Large intestine (tissue), 3 donors: ENCODE measurements around the gene SOWAHB. TPM values are rescaled to one million over a fixed set of nuclear protein-coding genes. Genes with fewer than 3 reads are reported as not detected.
A peak's percentile ranks its signal among the peaks of the same experiment; 100 is the strongest.
"Not testable (repeated sequence)": the region's sequence is repeated elsewhere in the genome, so short reads cannot be mapped to it uniquely, and the experiment has no call there.

Source experiments
- DNase-seq, 2 donors: peaks; one replicate each; pipeline versions ENCODE4 v3.0.0 to v3.0.0-alpha.2; 2013
- H3K27ac ChIP-seq: one replicate; pipeline ENCODE4 v1.5.1; 2013; ENCODE audit warnings: low read length
- H3K27me3 ChIP-seq: 2 replicates; pipeline ENCODE4 v1.6.1; 2013; ENCODE audit warnings: low read length; ENCODE audit not compliant: control insufficient read depth, insufficient read depth
- H3K36me3 ChIP-seq: 2 replicates; pipeline ENCODE4 v1.6.1; 2013; ENCODE audit warnings: low read length; ENCODE audit not compliant: control insufficient read depth, insufficient read depth
- H3K4me1 ChIP-seq: one replicate; pipeline ENCODE4 v1.6.1; 2013; ENCODE audit warnings: low read length; ENCODE audit not compliant: control insufficient read depth, insufficient read depth
- H3K4me3 ChIP-seq: one replicate; pipeline ENCODE4 v1.5.1; 2013; ENCODE audit warnings: low read length
- H3K9me3 ChIP-seq: one replicate; pipeline ENCODE4 v1.6.1; 2013; ENCODE audit warnings: mild to moderate bottlenecking, low read depth, low read length, moderate library complexity; ENCODE audit not compliant: control insufficient read depth
- WGBS: methylation state at CpG from one replicate; pipeline ENCODE4 v1.1.5; 2013; ENCODE audit warnings: low lambda C conversion rate; ENCODE audit not compliant: insufficient coverage; 5-methylcytosine and 5-hydroxymethylcytosine counted together
- polyA plus RNA-seq: library from polyadenylated mRNA; unstranded; fragments of 120-200 nt; gene quantifications from one replicate; pipeline ENCODE4 v1.2.1, GENCODE V29; 2013

Gene SOWAHB
- polyA plus RNA-seq, 1 donor, result 3.9 TPM

DNA sequence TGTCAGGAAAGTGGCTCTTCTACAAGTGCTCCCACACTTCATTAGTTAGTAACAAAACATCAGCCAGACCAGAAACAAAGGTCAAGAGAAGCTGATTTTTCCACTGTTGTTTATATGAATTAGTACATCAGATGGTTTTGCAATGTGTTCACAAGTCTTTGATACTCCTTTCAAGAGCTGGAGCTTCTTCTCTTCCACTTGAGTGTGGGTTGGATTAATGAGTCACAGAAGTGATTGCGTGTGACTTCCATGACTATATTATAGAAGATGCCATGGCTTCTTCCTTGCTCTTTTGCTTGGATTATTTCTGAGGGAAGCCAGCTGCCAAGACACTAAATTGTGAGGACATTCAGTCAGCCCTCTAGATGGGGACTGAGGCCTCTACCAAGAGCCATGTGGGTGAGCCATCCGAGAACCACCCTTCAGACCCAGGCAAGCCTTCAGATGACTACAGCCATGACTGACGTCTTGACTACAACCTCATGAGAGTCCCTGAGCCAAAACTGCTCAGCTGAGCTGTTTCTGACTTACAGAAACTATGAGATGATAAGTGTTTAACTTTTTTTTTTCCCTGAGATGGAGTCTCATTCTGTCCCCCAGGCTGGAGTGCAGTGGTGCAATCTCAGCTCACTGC, 18.1 kb downstream of the SOWAHB start:
- H3K27ac ChIP-seq, result no peak overlapping the region
- no peaks in the 10 kb centered on the region for H3K36me3 ChIP-seq
- no peaks in the 10 kb centered on the region for H3K27me3 ChIP-seq
- H3K4me1 ChIP-seq, result no peaks in the 10 kb centered on the region
- DNase-seq, result no peak
- no peaks in the 10 kb centered on the region for H3K9me3 ChIP-seq
- WGBS, result no CpG with 5 or more reads among the region's 3 CpGs
- no peak overlapping the region for H3K4me3 ChIP-seq

DNA sequence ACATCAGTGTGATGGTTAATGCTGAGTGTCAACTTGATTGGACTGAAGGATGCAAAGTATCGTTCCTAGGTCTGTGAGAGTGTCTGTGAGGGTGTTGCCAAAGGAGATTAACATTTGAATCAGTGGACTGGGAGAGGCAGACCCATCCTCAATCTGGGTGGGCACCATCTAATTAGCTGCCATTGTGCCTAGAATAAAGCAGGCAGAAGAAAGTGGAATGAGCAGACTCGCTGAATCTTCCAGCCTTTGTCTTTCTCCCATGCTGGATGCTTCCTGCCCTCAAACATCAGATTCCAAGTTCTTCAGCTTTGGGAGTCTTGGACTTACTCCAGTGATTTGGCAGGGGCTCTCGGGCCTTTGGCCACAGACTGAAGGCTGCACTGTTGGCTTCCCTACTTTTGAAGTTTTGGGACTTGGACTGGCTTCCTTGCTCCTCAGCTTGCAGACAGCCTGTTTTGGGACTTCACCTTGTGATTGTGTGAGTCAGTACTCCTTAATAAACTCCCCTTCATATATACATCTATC, 19.2 kb downstream of the SOWAHB start:
- H3K9me3 ChIP-seq, result not testable (repeated sequence)
- WGBS, result no CpG with 5 or more reads among the region's 3 CpGs

DNA sequence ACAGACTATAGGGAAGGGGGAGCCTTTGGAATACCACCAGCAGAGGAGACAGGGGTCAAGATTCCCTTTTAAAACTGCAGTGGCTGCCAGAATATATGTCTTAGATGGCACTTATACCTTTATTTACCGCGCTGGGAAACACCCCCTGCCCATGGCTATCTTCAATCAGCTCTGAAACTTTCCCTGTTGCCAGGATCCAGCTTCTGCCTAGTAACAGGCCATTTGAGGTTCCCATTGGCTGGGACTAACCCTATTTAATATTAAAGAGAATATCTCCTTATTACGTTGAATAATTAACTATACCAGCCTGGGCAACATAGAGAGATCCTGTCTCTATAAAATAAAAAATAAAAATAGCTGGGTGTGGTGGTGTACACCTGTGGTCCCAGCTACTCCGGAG, 23.8 kb downstream of the SOWAHB start:
- no peaks in the 10 kb centered on the region for H3K36me3 ChIP-seq
- WGBS, result no CpG with 5 or more reads among the region's 4 CpGs

More for the DNA sequence above, 19.2 kb downstream of the SOWAHB start:
- H3K4me1 ChIP-seq, H3K4me3 ChIP-seq, H3K27ac ChIP-seq, H3K27me3 ChIP-seq, DNase-seq, H3K36me3 ChIP-seq: not testable (repeated sequence)

DNA sequence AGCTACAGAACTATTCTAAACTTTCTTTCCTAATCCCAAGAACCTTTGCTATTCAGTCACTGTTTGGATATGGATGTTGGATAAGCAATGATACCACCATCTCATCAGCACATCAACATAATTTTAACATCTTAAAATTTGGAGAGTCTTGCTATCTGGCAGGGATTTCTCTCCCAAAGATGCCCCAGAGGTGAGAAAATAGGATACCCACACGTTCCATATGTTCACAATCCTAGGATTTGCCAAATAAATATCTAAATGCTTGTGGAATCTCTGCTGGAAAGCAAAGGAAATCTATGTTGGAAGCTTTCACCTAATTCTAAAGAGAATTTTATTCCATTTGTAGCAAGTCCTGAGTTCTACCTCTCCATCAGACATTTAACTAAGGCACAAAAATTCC, 24.4 kb downstream of the SOWAHB start:
- Histone ChIP-seq H3K4me3 (no peak overlapping the region), H3K9me3 (no peaks in the 10 kb centered on the region), H3K27ac (no peak overlapping the region), H3K27me3 (no peaks in the 10 kb centered on the region), H3K4me1 (no peaks in the 10 kb centered on the region), H3K36me3 (no peaks in the 10 kb centered on the region)
- no CpG with 5 or more reads among the region's 1 CpG for WGBS
- DNase-seq, result no peak

More for the DNA sequence above, 23.8 kb downstream of the SOWAHB start:
- Histone ChIP-seq H3K9me3 (no peaks in the 10 kb centered on the region), H3K4me3 (no peak overlapping the region), H3K27me3 (no peaks in the 10 kb centered on the region), H3K4me1 (no peaks in the 10 kb centered on the region), H3K27ac (no peak overlapping the region)
- DNase-seq, result no peak

DNA sequence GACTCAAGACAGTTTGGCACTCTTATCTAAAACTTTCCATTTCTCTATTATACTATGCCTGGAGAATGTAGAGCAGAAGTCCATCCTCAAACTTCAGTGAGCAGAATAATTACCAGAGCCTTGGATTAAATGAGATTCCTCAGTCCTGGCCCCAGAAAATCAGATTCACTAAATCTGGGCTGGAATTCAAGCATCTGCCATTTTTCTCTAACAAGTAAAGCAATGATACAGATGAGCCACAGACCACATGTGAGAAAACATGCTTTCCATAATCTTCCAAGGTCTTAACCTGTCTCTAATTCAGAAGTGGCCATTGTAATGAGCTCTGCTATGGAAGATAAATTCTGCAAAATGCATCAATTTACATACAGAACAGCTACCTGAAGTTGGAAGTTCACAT, 25.4 kb downstream of the SOWAHB start:
- H3K27ac ChIP-seq, result no peak overlapping the region
- H3K4me1 ChIP-seq, result peaks cover 5% of the 10 kb centered on the region
- H3K27me3 ChIP-seq, result no peaks in the 10 kb centered on the region
- H3K36me3 ChIP-seq, result no peaks in the 10 kb centered on the region
- H3K9me3 ChIP-seq, result no peaks in the 10 kb centered on the region
- no peak for DNase-seq
- H3K4me3 ChIP-seq, result no peak overlapping the region

DNA sequence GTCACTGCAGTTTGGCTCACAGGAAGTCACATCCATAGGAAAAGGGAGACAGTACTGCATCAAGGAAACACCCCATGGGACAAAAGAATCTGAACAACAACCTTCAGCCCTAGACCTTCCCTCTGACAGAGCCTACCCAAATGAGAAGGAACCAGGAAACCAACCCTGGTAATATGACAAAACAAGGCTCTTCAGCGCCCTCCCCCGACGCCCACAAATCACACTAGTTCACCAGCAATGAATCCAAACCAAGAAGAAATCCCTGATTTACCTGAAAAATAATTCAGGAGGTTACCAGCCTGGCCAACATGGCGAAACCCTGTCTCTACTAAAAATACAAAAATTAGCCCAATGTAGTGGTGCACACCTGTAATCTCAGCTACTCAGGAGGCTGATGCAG, 29.2 kb downstream of the SOWAHB start:
- H3K36me3 ChIP-seq, H3K9me3 ChIP-seq, DNase-seq, H3K27me3 ChIP-seq, H3K4me3 ChIP-seq: not testable (repeated sequence)
- Histone ChIP-seq H3K27ac (peak overlapping the region; percentile 30), H3K4me1 (peaks cover 12% of the 10 kb centered on the region)
- no CpG with 5 or more reads among the region's 4 CpGs for WGBS

DNA sequence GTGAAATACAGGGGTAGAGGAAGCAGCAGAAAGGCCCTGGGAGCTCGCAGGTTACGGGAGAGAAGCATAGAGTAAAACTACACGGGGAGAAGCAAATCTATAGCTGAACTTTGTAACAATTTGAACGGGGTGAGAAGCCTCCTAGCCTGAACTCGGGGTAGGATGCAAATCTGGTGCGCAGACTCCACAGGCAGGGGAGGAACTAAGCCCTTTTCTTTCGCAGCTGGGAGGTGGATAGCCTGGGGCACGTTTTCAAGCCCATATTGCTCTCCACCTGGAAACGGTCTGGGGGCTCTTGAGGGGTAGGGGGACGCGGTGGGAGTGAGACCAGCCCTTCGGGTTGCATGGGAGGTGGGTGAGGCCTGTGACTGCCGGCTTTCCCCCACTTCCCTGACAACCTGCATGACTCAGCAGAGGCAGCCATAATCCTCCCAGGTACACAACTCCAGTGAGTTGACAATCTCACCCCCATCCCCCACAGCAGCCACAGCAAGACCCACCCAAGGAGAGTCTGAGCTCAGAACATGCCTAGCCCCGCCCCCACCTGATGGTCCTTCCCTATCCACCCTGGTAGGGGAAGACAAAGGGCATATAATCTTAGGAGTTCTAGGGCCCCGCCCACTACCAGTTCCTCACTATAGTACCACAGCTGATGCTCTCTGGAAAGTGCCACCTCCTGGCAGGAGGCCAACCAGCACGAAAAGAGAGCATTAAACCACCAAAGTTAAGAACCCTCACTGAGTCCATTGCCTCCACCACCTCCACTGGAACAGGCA, 29.9 kb downstream of the SOWAHB start:
- Histone ChIP-seq H3K36me3 (no peaks in the 10 kb centered on the region), H3K4me1 (peaks cover 12% of the 10 kb centered on the region), H3K9me3 (no peaks in the 10 kb centered on the region), H3K4me3 (peak overlapping the region; percentile 36), H3K27ac (peak overlapping the region; percentile 71), H3K27me3 (no peaks in the 10 kb centered on the region)
- DNase-seq, result peak; percentile 83 to 90
- no CpG with 5 or more reads among the region's 16 CpGs for WGBS

DNA sequence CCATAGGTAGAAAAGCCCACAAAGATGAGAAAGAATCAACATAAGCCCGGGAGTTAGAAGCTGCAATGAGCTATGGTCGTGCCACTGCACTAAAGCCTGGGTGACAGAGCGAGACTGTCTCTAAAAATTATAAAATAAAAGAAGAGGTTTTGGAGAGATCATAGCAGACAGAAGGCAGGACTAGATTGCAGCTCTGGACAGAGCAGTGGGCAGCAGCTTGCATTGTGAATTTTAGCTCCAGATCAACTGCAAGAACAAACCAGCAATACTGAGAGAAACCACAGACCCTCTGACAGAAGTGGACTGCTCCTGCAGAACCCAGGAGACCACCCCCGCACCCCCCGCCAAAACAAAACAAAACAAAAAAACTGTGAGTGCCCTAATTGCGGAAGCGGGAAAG, 30.6 kb downstream of the SOWAHB start:
- Histone ChIP-seq H3K9me3 (no peaks in the 10 kb centered on the region), H3K27ac (peak overlapping the region; percentile 71), H3K4me1 (peaks cover 12% of the 10 kb centered on the region), H3K27me3 (no peaks in the 10 kb centered on the region), H3K36me3 (no peaks in the 10 kb centered on the region), H3K4me3 (peak overlapping the region; percentile 36)
- DNase-seq, result no peak
- 60% methylated on average over 2 of the region's 7 CpGs for WGBS

DNA sequence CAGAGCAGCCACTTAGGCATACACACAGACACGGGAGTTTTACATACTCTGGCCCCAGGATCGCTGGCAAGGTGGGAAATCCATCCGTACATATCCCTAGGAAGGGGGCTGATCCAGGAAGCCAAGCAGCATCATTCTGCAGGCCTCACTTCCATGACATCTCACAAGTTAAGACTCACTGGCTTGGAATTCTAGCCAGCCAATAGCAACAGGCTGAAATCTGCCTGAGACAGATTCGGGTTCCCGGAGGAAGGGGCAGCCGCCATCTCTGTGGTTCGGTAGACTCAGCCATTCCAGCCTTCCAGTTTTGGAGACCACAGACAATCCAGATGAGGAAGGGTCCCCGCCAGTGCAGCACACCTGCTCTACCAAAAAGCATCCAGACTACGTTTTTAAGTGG, 31.3 kb downstream of the SOWAHB start:
- no peak for DNase-seq
- Histone ChIP-seq H3K27ac (no peak overlapping the region), H3K27me3 (no peaks in the 10 kb centered on the region), H3K4me3 (no peak overlapping the region), H3K9me3 (no peaks in the 10 kb centered on the region), H3K4me1 (peaks cover 12% of the 10 kb centered on the region), H3K36me3 (no peaks in the 10 kb centered on the region)
- no CpG with 5 or more reads among the region's 9 CpGs for WGBS

DNA sequence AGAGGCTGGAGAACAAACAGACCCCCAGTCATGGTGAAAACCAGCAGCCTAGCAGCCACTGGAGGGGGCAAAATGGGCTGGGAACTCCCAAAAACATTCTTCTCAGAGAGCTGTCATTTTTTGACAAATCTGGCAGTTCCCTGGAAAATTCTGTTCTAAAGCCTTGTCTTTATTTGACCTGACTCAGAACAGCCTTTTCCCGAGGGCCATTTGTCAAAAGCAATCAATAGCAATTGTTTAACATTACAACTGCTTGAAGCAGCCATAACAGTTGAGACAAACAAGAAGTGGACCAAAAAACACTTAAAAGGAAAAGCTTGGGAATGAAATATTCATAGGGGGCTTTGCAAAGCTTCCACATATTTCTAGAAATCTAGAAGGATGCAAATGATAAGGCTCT, 39.6 kb downstream of the SOWAHB start:
- H3K36me3 ChIP-seq, result no peaks in the 10 kb centered on the region
- WGBS, result no CpG with 5 or more reads among the region's 1 CpG
- no peak for DNase-seq
- H3K9me3 ChIP-seq, result no peaks in the 10 kb centered on the region
- H3K4me1 ChIP-seq, result peaks cover 30% of the 10 kb centered on the region
- no peaks in the 10 kb centered on the region for H3K27me3 ChIP-seq
- no peak overlapping the region for H3K4me3 ChIP-seq
- no peak overlapping the region for H3K27ac ChIP-seq

DNA sequence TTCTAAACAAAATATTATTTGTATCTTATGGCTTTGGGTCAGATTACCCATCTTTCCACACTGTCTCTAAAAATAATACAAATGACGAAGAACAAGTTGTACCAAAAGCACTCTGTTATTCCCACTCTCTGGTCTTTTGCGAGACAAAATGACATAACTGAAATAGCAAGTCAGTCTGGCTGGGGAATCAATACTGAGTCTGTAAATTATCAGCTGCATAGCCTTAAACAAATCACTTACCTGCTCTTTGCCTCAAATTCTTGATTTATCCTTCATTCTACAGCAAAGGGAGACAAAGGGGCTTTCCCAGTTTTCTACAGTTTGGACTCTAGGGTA, 40.9 kb downstream of the SOWAHB start:
- Histone ChIP-seq H3K4me3 (no peak overlapping the region), H3K9me3 (no peaks in the 10 kb centered on the region), H3K4me1 (peaks cover 33% of the 10 kb centered on the region), H3K27me3 (no peaks in the 10 kb centered on the region), H3K36me3 (no peaks in the 10 kb centered on the region), H3K27ac (peak overlapping the region; percentile 59)
- peak in 1 of 2 donors; percentile 26 for DNase-seq
- WGBS, result 100% methylated on average over 1 of the region's 2 CpGs
